Measurements from ENCODE around the gene CDKN3.
"Not testable (repeated sequence)": the region's sequence is repeated elsewhere in the genome, so short reads cannot be mapped to it uniquely, and the experiment has no call there.

The CDKN3 gene

GRCh38 chr14:54457609-54457996, 60.8 kb downstream of the CDKN3 start:
- DNase-seq = no peak

- DNase-seq = not testable (repeated sequence)
Observed at GRCh38 chr14:54458536-54458935, 61.7 kb downstream of the CDKN3 start.

- no peak for DNase-seq
Observed at GRCh38 chr14:54459106-54459505, 62.3 kb downstream of the CDKN3 start.

GRCh38 chr14:54462048-54462447, 65.2 kb downstream of the CDKN3 start:
- DNase-seq = no peak

- DNase-seq = peak; percentile 95
Observed at GRCh38 chr14:54465654-54466053, 68.8 kb downstream of the CDKN3 start.

GRCh38 chr14:54467280-54467679, 70.5 kb downstream of the CDKN3 start:
- no peak for DNase-seq
